HepG2 (cell line): Measurements from ENCODE around the gene RORC. TPM values are rescaled to one million over a fixed set of nuclear protein-coding genes. Genes with fewer than 3 reads are reported as not detected.

ENCODE experiments used
- ATF1 ChIP-seq: IDR thresholded peaks from 2 replicates; pipeline ENCODE4 v1.6.1; 2016; ENCODE audit warnings: mild to moderate bottlenecking, control low read depth
- CBFB ChIP-seq: sonication (generic); formaldehyde crosslinking; IDR thresholded peaks from 2 replicates; pipeline ENCODE4 v1.4.0; 2020; ENCODE audit warnings: missing genetic modification reagents
- FOXK2 ChIP-seq: fragments of 450-650 bp; IDR thresholded peaks from 2 replicates; pipeline ENCODE4 v1.6.1; 2016
- MAF1 ChIP-seq: sonication (generic); formaldehyde crosslinking; IDR thresholded peaks from 2 replicates; pipeline ENCODE4 v1.5.0; 2020; ENCODE audit warnings: missing genetic modification reagents, borderline replicate concordance
- MTA3 ChIP-seq: sonication (generic); formaldehyde crosslinking; IDR thresholded peaks from 2 replicates; pipeline ENCODE4 v1.4.0; 2020; ENCODE audit warnings: missing genetic modification reagents
- NCOR1 ChIP-seq: fragments of 200-600 bp; sonication (generic); IDR thresholded peaks from 2 replicates; pipeline ENCODE4 v1.7.0; 2017; ENCODE audit warnings: antibody characterized with exemption, low read length, borderline replicate concordance
- NFE2 ChIP-seq: sonication (generic); formaldehyde crosslinking; IDR thresholded peaks from 2 replicates; pipeline ENCODE4 v1.4.0; 2020; ENCODE audit warnings: missing genetic modification reagents
- SPEN ChIP-seq: sonication (generic); formaldehyde crosslinking; IDR thresholded peaks from 2 replicates; pipeline ENCODE4 v1.5.1; 2020; ENCODE audit warnings: low read depth, mild to moderate bottlenecking, missing genetic modification reagents
- THAP8 ChIP-seq: sonication (generic); formaldehyde crosslinking; IDR thresholded peaks from 2 replicates; pipeline ENCODE4 v1.5.1; 2020; ENCODE audit warnings: missing genetic modification reagents, mild to moderate bottlenecking, borderline replicate concordance
- ZFP36L1 ChIP-seq: sonication (generic); formaldehyde crosslinking; IDR thresholded peaks from 2 replicates; pipeline ENCODE4 v1.8.0; 2022; ENCODE audit warnings: mild to moderate bottlenecking, missing genetic modification reagents, moderate library complexity
- ZMAT5 ChIP-seq: sonication (generic); formaldehyde crosslinking; IDR thresholded peaks from 2 replicates; pipeline ENCODE4 v1.5.0; 2020; ENCODE audit warnings: mild to moderate bottlenecking, low read depth, missing genetic modification reagents, borderline replicate concordance
- ZNF10 ChIP-seq: sonication (generic); formaldehyde crosslinking; IDR thresholded peaks from 2 replicates; pipeline ENCODE4 v1.4.0; 2020; ENCODE audit warnings: mild to moderate bottlenecking, low read depth, missing genetic modification reagents, borderline replicate concordance
- ZNF224 ChIP-seq: sonication (generic); formaldehyde crosslinking; IDR thresholded peaks from 2 replicates; pipeline ENCODE4 v1.5.0; 2020; ENCODE audit warnings: mild to moderate bottlenecking, missing genetic modification reagents
- ZNF331 ChIP-seq: sonication (generic); formaldehyde crosslinking; IDR thresholded peaks from 2 replicates; pipeline ENCODE4 v1.4.0; 2020; ENCODE audit warnings: missing genetic modification reagents
- ZNF564 ChIP-seq: sonication (generic); formaldehyde crosslinking; IDR thresholded peaks from 2 replicates; pipeline ENCODE4 v1.8.1; 2023; ENCODE audit warnings: mild to moderate bottlenecking, missing genetic modification reagents
- ZNF576 ChIP-seq: sonication (generic); formaldehyde crosslinking; IDR thresholded peaks from 2 replicates; pipeline ENCODE4 v1.4.0; 2020; ENCODE audit warnings: mild to moderate bottlenecking, missing genetic modification reagents
- ZNF577 ChIP-seq: sonication (generic); formaldehyde crosslinking; IDR thresholded peaks from 2 replicates; pipeline ENCODE4 v1.4.0; 2020; ENCODE audit warnings: mild to moderate bottlenecking, low read depth, missing genetic modification reagents, borderline replicate concordance
- polyA plus RNA-seq, 8 experiments: library from polyadenylated mRNA; depleted of rRNA in 3 of 8; stranded (reverse) in 7 of 8; unstranded in 1 of 8; fragments of >200 nt; fragmentation: Illumina TruSeq in 4 of 8; extraction: Trizol in 4 of 8; gene quantifications; 2 replicates each; pipeline versions ENCODE4 v1.2.1 to v1.2.3, GENCODE V29; 2011 to 2016; ENCODE audit warnings: low read depth in 4 of 8, missing spikeins in 1 of 8, mixed read lengths in 1 of 8; ENCODE audit not compliant: insufficient read depth in 1 of 8
- total RNA-seq, 5 experiments: library from RNA; depleted of rRNA; stranded (reverse); fragments of >200 nt; fragmentation: Illumina TruSeq; extraction: Trizol; gene quantifications; 2 replicates each; pipeline ENCODE4 v1.2.3, GENCODE V29; 2016; ENCODE audit warnings: low read depth in 1 of 5
- TF ChIP-seq, protein P1 (sequence below): IDR thresholded peaks from 2 replicates; pipeline ENCODE4 v1.6.1; 2016; ENCODE audit warnings: control low read depth
- TF ChIP-seq, protein P2 (sequence below): sonication (generic); formaldehyde crosslinking; IDR thresholded peaks from 2 replicates; pipeline ENCODE4 v1.8.0; 2022; ENCODE audit warnings: missing genetic modification reagents, mild to moderate bottlenecking, inconsistent platforms, borderline replicate concordance
- TF ChIP-seq, protein P3 (sequence below): sonication (generic); formaldehyde crosslinking; IDR thresholded peaks from 2 replicates; pipeline ENCODE4 v1.5.0; 2020; ENCODE audit warnings: missing genetic modification reagents
- TF ChIP-seq, protein P4 (sequence below): sonication (generic); formaldehyde crosslinking; IDR thresholded peaks from 2 replicates; pipeline ENCODE4; 2020; ENCODE audit warnings: missing genetic modification reagents, mild to moderate bottlenecking, borderline replicate concordance

RORC gene
- total and polyA plus RNA-seq, 2 of the 13 experiments (the other 11 are each of a cell fraction or from before 2014, with no cell fraction given): 2.5 to 6.5 TPM

GRCh38 chr1:151790071-151790939 lies 41.3 kb downstream of the RORC start, which contains the start of gene TDRKH (continued):
- TF ChIP-seq ZNF576 (no peak), ATF1 (CRISPR knock-in tag) (peak; percentile 82), SPEN (CRISPR knock-in tag) (peak; percentile 80), THAP8 (CRISPR knock-in tag) (peak; percentile 28; the same call in 1 of the 2 replicates), ZFP36L1 (no peak), FOXK2 (peak; percentile 75), MTA3 (CRISPR knock-in tag) (no peak), ZMAT5 (CRISPR knock-in tag) (no peak), ZNF224 (CRISPR knock-in tag) (no peak; the same call in 1 of the 2 replicates), NCOR1 (0 out of 2 replicates have a peak, but pooled peaks have one; percentile 20), ZNF577 (CRISPR knock-in tag) (no peak), CBFB (CRISPR knock-in tag) (peak; percentile 50; the same call in 1 of the 2 replicates), ZNF331 (CRISPR knock-in tag) (peak; percentile 60; the same call in 1 of the 2 replicates), MAF1 (CRISPR knock-in tag) (peak; percentile 65; the same call in 1 of the 2 replicates), ZNF10 (CRISPR knock-in tag) (no peak), ZNF564 (0 out of 2 replicates have a peak, but pooled peaks have one; percentile 59), NFE2 (no peak)
- TF ChIP-seq, protein P1, sequence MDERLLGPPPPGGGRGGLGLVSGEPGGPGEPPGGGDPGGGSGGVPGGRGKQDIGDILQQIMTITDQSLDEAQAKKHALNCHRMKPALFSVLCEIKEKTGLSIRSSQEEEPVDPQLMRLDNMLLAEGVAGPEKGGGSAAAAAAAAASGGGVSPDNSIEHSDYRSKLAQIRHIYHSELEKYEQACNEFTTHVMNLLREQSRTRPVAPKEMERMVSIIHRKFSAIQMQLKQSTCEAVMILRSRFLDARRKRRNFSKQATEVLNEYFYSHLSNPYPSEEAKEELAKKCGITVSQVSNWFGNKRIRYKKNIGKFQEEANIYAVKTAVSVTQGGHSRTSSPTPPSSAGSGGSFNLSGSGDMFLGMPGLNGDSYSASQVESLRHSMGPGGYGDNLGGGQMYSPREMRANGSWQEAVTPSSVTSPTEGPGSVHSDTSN (CRISPR knock-in tag): peak; percentile 96
- TF ChIP-seq, protein P2, sequence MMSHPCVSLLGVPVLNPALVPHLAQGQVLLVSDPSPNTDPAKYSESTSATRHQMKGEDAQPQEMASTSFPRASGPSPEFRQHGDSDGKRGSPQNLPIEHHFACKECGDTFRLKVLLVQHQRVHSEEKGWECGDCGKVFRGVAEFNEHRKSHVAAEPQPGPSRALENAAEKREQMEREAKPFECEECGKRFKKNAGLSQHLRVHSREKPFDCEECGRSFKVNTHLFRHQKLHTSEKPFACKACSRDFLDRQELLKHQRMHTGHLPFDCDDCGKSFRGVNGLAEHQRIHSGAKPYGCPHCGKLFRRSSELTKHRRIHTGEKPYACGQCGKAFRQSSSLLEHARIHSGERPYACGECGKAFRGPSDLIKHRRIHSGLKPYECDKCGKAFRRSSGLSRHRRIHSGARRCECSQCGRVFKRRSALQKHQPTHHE: no peak
- TF ChIP-seq, protein P3, sequence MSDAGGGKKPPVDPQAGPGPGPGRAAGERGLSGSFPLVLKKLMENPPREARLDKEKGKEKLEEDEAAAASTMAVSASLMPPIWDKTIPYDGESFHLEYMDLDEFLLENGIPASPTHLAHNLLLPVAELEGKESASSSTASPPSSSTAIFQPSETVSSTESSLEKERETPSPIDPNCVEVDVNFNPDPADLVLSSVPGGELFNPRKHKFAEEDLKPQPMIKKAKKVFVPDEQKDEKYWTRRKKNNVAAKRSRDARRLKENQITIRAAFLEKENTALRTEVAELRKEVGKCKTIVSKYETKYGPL (CRISPR knock-in tag): peak; percentile 68; the same call in 1 of the 2 replicates
- TF ChIP-seq, protein P4, sequence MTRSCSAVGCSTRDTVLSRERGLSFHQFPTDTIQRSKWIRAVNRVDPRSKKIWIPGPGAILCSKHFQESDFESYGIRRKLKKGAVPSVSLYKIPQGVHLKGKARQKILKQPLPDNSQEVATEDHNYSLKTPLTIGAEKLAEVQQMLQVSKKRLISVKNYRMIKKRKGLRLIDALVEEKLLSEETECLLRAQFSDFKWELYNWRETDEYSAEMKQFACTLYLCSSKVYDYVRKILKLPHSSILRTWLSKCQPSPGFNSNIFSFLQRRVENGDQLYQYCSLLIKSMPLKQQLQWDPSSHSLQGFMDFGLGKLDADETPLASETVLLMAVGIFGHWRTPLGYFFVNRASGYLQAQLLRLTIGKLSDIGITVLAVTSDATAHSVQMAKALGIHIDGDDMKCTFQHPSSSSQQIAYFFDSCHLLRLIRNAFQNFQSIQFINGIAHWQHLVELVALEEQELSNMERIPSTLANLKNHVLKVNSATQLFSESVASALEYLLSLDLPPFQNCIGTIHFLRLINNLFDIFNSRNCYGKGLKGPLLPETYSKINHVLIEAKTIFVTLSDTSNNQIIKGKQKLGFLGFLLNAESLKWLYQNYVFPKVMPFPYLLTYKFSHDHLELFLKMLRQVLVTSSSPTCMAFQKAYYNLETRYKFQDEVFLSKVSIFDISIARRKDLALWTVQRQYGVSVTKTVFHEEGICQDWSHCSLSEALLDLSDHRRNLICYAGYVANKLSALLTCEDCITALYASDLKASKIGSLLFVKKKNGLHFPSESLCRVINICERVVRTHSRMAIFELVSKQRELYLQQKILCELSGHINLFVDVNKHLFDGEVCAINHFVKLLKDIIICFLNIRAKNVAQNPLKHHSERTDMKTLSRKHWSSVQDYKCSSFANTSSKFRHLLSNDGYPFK (CRISPR knock-in tag): peak; percentile 49; the same call in 1 of the 2 replicates
